ENCODE measurements around the gene UBE2J1.
A peak's percentile ranks its signal among the peaks of the same experiment; 100 is the strongest.
"Not testable (repeated sequence)": the region's sequence is repeated elsewhere in the genome, so short reads cannot be mapped to it uniquely, and the experiment has no call there.

The UBE2J1 gene, protein sequence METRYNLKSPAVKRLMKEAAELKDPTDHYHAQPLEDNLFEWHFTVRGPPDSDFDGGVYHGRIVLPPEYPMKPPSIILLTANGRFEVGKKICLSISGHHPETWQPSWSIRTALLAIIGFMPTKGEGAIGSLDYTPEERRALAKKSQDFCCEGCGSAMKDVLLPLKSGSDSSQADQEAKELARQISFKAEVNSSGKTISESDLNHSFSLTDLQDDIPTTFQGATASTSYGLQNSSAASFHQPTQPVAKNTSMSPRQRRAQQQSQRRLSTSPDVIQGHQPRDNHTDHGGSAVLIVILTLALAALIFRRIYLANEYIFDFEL

DNA sequence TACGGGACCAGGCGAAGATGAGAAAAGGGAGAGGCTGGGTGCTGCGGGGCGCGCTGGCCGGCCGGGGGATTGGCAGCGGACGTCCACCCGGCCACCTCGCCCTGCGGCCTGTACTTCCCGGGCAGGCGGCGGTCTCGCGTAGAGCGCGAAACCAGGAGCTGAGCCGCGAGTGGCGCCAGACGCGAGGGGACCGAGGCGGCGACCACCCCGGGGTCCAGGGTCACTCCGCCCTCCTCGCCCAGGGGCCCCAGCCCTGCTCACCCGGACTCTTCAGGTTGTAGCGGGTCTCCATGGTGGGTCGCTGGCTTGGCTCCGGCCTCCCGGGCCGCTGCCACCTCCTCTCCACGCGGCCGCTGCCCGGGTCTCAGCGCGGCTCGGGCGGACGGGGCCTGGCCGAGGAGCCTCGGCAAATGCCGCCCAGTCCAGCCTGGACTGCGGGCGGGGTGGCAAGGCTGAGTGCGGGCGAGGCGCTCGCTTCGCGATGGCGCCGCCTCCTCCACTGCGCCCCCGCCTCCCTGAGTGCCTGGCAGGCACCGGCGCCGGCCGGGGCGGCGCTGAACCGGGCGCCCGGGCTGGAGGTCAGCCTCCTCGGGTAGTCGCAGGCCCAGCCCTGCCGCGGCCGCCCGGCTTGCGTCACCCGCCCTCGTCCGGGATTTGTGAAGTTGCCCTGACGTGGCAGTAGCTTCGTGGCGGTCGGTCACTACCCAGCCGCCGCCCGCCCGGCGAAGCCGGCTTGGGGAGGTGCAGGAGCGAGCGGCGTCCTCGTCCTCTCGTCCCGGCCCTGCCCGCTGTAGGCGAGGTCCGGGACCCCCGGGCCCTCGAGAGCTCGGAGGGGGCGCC is at the start of gene UBE2J1:
Gene UBE2J1 (minus strand): TSS at position 445 of the 840 bp plus-strand sequence. CDS start 153 bp downstream, at position 292.
- DNase-seq: no peak

DNA sequence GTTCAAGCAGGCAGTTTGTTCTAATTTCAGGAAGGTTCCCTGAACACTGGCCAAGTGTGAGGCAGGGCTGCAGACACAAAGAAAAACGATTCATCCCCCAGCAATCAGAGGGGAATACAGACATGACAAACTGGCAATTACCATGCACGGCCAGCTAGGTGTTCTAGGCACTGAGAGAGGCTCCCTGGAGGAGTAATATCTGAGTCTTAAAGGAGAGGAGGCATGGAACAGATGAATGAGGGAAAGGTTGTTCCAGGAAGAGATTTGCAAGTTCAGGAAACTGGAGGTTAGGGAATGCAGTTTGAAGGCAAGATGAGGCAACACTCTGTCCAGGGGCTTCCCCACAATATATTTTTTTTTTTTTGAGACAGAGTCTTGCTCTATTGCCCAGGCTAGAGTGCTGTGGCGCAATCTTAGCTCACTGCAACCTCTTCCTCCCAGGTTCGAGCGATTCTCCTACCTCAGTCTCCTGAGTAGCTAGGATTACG is 48.4 kb upstream of the UBE2J1 start:
- no peak for DNase-seq

DNA sequence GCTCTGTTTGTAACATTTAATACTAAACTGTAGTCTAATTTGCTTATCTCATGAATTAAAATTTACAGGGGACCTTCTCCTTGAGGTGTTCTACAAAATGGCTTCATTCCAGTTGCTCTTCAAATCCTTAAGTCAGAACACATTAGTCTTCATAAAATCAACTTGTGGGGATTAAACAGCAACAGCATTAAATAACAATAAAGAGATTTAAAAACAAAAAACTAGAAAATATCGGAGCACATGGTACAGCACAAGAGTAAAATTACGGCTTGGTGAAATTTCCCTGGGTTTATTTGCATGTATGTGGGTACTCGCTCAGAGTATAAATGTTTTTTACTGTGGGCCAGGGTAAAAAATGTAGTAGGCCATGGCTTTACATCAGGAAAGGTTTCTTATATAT is 47.5 kb upstream of the UBE2J1 start:
- DNase-seq: no peak

DNA sequence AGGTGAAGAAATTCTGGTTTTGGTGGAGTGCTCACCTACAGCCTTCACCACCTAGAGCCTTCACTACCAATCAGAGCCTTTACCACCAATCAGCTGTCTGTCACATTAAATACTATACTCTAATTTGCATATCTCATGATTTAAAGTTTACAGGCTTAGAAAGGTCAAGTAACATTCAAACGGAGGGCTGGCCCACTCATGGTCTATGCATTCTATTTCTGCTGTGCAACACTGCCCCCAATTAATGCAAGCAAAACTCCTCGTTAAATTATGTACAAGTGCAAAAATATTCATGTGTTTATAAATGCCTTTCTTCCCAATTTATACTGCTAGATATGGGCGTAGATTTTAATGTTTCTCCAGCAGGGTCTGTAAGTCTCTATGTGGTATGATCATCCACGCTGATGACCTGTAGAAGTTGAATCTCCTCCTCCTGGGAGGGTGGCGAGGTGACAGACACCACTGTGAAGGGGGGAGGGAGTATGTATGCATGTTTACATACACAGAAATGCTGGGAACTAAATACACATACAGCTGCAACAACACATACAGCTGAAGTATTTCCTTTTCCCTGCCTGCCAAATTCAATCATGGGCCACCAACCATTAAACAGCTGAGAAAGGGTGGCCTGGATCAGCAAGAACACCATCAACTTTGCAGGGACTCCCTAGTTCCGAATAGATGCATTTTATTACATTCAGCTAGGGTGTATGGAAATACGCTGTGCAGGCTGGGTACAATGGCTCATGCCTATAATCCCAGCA is 46.4 kb upstream of the UBE2J1 start:
- DNase-seq: no peak

DNA sequence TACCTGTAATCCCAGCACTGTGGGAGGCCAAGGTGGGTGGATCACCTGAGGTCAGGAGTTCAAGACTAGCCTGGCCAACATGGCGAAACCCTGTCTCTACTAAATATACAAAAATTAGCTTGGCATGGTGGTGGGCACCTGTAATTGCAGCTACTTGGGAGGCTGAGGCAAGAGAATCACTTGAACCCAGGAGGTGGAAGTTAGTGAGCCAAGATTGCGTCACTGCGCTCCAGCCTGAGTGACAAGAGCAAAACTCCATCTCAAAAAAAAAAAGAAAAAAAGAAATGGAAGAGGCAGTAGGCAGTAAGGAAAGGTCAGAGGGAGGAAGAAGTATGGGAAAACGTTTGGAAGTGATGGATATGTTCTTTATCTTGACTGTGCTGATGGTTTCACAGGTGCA is 45.4 kb upstream of the UBE2J1 start:
- not testable (repeated sequence) for DNase-seq

DNA sequence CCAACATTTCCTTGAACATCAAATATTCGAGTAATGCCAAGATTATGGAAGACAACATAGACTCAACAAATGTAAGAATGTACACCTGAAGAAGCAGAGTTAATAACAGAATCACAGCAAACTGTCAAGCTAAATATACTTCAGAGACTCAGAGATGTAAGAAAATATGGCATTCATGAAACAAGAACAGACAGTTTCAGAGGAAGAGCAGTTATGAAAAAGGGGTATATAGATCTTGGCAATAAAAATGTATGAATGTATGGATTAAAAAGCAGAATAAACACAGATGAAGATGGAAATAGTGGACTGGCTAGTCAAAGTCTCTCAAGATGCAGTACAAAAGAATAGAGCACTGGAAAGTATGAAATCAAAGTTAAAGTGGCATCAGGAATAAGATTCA is 41.1 kb upstream of the UBE2J1 start:
- no peak for DNase-seq

DNA sequence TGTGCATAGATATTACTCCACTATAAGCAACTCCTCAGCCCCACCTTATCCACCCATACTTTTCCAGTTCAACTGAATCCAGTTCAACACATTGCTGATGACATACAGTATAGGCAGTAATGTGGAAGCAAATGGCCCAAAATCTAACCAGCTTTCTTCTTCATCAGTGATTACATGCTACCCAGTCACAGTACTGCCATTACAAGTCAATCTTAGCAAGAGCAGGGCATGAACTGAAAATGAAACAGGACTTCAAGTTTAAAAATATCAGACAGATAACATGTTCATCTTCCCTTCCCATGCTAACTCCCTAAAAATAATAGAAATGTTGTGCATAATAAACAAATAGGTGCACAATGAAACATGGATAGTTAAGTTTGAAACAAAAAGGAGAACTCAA is 40.3 kb upstream of the UBE2J1 start:
- DNase-seq: no peak

DNA sequence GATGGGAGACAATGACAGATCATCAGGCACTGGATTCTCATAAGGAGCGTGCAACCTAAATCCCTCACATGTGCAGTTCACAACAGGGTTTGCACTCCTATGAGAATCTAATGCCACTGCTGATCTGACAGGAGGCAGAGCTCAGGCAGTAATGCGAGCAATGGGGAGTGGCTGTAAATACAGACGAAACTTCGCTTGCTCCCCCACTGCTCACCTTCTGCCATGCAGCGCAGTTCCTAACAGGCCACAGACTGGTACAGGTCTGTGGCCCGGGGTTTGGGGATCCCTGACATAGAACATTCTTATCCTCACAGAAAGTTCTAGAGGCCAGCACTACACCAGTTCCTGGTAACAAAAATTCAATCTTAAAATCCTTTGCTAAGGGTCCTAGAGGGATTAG is 36.3 kb upstream of the UBE2J1 start:
- no peak for DNase-seq

DNA sequence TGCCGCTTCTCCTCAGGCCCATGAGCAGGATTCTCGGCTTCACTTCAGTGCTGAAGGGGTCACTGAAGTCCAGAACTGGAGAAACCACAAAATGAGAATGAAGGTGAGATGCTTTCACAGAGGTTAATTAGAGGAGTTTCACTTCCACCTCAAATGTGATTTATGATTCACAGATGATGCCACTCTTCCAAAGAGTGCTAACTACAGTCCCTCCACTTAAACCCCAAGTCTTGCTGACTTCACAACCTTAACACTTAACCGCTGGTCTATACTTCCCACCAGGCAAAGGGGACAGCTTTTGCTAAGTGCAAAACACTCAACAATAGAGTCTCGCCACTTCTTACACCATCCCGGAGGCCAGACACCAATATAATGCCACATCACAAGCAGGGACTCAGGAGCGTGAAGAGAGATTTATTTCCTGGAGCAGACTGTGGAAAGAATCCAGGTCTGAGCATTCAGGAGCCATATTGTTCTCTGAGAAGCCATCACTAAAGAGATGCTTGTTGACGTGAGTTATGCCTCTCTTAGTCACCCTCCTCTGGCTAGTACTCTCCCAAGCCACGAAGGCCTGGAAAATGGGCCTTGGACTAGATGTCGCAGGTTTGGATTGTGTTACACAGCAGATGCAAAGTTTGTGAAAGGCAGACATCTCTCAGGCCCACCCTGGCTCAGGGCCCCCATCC is 35.1 kb upstream of the UBE2J1 start:
- DNase-seq: no peak

DNA sequence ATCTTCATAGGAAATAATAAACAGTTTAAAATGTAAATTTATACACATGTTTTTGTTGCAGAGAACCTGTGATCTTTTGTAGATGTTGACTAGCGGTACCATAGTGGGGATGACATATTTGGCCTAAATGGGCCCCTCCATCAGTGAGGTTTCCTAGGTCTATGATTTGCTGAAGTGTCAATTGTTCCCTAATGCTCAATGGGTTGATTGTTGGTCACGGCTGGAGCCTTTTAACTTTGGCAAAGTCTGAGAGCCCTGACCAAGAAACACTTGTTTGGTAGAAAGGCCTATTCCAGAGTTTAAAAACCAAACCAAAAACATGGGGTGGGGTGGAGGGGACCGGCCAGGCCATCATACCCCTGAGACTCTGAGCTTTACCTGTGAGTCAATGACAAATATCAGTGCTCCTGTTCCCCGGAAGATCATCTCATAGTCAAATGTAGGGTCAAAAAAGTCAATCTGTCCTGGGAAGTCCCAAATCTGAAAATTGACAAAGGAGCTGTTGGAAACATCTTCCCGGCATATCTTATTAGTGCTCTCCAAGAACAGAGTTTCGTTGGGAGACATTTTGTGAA is 34.5 kb upstream of the UBE2J1 start:
- DNase-seq: no peak

DNA sequence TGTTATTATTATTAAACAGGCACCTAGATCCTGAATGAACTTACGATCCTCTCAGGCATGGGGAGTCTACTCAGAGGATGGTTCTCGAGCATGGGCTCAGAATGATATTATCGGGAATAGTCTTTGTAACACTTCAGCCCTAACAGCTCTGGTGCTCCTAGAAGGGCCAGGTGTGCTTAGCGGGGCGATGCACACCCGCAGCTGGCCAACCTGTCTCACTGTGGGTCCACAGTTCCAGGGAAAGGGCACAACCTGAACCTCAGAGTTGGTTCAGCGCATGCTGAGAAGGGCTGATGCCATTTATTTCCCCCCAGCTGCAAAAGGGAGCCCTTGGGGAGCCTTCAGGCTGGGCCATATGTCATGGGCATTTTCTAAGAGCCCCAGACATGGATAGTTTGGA is 33.3 kb upstream of the UBE2J1 start:
- DNase-seq: no peak

DNA sequence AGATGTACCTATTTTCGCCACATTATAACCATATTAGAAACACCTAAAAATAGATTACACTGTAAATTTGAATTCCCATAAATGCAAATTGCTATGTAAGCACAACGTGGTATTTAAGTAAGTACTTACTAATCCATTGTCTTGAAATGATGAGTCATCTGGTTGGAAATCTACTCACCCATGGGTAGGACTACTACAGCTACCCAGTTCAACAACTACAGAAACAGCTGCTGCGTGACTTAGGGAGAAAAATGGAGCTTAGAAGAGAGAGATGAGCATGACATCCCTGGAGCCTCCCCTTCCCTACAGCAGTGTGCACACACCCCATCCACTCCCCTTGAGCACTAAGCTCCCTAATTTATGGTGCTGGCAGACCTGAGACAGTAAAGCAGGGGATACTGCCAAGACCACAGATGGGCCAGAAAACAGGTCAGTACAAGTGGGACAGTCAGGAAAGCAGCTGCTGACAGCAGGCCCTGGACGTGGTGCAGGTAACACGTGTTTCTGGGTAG is 32.7 kb upstream of the UBE2J1 start:
- no peak for DNase-seq

DNA sequence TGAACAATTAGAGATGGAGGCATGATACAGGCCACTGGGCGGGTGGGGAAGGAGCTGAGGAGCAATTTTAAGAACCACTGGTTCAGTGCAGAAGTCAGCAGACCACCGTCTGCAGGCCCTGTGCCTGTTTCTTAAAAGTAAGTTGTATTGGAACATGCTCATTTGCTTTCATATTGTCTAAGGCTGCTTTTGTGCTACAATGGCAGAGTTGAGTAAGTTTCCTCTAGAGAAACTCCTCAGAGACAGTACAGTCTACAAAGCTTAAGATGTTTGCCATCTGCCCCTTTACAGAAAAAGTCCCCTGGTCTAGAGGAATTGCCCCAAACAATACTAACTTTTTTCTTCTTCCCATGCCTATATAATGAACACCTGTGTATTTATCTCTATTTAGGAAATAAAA is 28.5 kb upstream of the UBE2J1 start:
- DNase-seq: no peak

DNA sequence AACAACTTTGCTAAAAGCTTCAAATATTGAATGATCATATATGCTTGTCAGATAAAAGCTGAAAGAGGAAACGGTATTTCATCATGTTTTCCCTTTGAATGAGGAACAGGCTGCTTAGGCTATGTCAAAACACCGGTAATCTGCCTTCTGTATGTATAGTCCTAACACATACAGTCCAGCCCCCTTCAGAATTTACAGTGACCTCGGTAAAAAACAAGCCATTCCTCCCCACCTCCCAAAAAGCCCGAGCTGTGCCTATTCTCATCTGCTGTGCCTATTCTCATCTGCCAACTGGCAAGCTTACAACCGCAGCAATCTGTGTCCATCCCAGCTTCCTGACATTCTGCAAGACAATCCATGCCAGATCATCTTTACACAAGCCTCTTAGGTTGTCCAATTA is 26.8 kb upstream of the UBE2J1 start:
- DNase-seq: no peak

DNA sequence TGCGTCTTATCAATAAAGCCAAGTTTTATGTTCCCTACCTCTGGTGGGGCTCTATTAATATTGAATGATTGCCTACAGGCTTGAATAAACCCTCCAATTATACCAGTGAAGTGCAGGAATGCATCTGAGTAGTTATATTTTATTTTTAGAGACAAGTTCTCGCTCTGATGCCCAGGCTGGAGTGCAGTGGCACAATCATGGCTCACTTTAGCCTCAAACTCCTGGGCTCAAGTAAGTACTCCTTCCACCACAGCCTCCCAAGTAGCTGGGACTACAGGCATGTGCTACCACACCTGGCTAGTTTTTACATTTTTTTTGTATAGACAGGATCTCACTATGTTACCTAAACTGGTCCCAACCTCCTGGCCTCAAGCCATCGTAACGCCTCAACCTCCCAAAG is 26.1 kb upstream of the UBE2J1 start:
- no peak for DNase-seq

DNA sequence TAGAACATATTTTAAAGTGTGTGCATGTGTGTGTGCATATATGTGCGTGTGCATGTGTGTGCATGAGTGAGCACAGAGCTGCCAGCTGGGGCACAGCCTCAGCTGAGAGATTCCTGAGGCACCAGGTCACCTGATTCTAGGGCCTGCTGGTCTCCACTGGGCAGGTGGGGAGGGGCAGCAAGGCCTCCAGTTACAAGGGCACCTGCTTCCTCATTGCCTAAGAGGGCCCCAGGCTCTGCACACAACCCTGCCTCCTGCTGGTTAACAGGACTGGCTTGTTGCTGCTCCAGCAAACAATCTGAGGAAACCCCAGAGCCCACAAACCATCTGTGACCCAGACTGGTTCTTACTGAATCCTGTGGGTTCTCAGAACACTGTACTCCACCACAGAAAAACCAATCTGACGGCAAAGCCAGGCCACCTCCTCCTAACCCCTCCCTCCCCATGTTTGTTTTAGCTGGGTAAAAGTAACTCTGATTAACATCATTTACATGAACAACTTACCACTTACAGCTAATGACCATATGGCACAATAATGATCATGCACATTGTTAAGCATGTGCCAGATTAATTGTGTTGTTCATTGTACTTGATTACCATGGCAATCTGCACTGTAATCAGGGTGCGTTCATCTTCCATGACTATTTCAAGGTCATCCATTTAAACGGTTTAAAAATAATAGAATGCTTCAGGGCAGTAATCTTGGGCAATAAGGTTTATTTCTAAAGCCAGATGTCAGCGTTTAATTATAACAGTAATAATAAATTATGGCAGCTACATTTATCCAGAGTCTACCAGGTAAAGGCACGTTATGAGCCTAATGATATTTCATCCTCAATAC is 23.1 kb upstream of the UBE2J1 start:
- DNase-seq: no peak

DNA sequence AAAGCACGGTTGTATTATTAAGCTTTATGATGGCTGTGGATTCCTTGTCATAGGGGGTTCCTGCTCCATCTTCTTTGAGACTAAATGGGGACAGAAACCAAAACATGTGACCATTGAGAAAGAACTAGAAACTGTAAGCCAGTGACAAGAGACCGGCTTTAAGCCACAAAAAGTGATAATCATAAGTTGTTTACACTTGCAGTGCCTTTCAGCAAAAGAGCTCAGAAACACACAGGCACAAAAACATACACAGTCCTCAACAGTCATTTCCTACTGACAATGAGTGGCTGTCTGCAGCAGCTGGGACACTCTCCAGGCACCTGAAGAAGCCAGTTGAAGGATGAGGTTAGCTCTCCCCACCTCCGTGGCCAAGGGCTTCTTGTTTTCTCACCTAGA is 20.0 kb upstream of the UBE2J1 start:
- no peak for DNase-seq

DNA sequence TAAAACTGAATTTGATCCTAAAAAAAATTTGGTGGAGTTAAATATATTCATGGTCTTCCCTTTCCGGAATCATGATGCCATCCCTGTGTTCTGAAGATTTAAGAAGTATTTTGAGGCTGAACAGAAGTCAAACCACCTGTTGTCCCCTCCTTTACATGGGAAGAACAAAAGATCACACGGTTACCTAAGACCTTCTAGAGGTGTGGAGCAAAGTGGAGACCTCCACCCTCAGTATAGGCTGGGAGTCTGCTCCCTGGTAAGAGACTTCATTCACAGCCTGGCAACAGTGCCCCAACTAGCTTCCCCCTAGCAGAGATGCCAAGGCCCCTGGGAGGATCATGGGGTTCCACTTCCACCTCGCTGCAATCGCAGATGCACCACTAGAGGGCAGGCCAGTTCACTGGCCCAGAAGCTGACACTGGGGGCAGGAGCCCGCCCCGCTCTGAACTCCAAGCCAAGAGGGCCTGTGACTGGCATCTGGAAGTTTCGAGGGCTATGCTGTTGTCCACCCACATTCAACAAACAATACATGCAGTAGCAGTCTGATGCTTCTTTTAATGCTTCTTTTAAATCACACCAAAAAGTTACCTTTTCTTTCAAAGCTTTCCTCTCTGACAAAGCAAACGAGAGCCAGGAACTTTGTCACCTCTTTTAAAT is 19.5 kb upstream of the UBE2J1 start:
- no peak for DNase-seq

DNA sequence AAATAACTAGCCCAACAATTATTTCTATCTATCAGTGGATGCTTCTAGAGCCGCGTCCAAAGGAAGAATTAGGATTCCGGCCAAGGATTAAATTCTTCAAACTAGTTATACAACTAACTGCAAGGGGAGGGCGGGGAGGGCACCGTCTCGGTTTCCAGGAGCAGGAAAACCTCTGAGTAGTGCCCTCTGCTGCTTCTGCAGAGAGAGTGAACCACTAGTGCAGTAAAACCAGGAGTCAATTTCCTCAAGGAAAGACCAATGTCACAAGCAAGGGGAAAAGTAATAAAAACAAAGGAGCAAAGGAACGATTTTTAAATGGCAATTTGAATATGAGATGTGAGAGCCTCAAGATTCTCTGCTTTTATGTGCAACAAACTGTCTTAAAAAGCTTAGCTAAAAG is 16.5 kb upstream of the UBE2J1 start:
- DNase-seq: no peak

DNA sequence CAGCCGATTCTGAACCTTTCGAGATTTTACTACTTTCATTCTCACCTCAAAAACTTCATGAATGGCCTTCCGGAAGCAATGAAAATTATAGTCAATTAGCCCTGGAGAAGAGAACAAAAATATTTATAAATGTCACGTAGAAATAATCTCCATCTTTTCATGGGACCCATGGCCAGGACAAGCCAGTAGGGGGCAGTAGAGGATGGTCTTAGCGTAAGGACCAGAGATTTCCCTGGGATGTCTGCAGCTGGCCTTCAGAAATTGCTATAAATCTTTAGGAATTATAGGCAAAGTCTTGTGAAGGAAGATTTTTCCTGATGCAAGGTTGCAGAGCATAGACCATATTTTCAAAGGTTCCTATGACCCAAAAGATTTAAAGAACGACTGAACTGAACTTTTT is 15.6 kb upstream of the UBE2J1 start:
- peak; percentile 50 for DNase-seq

DNA sequence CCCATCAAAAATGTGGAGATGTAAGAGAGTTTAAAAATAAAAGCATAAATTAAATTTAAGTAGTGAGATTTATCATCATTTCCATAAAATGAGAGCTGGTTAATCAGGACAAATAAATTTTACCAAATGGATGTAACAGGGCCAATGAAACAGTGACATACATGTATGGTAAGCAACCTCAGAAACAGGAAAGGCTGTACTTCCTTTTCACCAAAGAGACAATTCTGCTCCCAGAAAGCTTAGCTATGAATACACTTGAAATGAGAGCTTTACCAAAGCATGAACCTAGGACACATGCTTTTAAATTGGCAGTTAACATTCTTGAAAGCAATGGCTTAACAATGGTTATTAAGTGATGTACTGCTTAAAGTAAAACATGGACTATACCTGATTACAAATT is 12.1 kb upstream of the UBE2J1 start:
- DNase-seq: no peak
